NOMO-1 (cell line): ENCODE results near the gene PPP1R13B.

Experiments
- DNase-seq, 2 experiments: peaks; one replicate each; lab custom pipeline; 2025; ENCODE audit not compliant: unreplicated experiment in 2 of 2; lab: John Stamatoyannopoulos, UW

The PPP1R13B gene

DNA sequence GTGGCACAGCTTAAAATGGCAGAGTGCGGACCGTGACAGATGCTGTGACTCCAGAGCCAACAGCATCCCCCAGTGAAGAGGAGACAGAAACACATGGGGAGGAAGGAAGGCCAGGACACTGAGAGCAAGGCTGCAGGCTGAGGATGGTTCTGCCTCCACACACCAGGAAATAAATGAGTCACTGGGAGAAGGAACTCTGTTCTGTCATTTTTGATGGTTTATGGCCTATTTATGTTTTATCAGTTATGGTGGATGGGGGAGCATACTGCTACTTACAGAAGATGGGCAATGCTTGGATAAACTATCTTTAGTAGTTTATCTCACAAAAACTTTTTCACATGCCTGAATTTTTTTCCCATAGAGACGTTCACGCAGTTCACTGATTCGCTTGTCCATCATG is 97.9 kb downstream of the PPP1R13B start:
- DNase-seq: no peak

DNA sequence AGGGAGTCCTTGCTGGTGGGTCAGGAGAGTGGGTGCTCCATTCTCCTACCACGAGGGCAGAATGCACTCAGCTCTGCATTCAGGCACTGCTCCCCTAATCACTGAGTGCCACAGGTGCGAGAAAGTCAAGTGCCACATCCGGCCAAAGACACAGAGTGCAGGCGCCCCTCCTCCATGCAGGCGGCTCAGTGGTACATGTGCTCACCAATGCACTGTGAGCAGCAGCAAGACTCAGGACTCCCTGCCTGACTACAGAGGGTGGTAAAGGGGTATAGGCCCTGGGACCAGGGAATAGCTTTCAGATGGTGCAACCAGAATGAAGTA is 98.9 kb downstream of the PPP1R13B start:
- DNase-seq: no peak

DNA sequence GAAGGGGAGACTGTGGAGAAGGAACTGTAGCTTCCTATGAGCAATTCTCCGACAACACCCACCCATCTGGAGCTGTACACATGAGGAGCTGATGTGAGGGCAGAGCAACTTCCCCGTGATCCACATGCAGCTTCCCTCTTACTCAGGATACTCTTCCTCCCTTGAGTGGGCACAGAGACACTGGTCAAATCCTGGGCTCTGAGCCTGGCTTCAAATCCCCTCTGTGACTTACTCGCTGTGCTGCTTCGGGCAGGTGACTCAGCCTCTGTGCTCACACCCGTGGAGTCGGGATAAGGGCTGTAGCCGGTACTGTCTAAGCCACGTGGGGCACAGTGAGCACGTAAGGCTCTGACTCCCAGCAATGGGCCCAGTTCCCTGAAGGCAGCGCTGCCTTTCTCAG is 100.7 kb downstream of the PPP1R13B start:
- no peak for DNase-seq

DNA sequence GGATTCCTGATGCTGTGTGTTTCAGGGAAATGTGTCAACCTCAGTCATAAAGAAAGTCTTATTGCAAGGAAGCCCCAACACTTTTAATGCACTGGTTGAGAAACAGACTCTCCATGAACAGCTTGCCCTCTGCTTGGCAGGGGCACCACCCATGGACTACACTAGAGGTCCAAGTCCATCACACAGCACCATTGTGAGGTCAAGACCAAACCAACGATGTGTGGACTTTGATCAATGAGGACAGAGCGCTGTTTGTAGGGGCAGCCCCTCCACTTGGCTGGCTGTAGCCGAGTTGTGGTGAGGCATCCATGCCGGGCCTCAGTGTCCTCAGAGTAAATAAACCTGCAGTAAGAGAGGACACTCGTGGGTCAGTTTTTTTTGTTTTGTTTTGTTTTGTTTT is 102.0 kb downstream of the PPP1R13B start:
- no peak for DNase-seq

DNA sequence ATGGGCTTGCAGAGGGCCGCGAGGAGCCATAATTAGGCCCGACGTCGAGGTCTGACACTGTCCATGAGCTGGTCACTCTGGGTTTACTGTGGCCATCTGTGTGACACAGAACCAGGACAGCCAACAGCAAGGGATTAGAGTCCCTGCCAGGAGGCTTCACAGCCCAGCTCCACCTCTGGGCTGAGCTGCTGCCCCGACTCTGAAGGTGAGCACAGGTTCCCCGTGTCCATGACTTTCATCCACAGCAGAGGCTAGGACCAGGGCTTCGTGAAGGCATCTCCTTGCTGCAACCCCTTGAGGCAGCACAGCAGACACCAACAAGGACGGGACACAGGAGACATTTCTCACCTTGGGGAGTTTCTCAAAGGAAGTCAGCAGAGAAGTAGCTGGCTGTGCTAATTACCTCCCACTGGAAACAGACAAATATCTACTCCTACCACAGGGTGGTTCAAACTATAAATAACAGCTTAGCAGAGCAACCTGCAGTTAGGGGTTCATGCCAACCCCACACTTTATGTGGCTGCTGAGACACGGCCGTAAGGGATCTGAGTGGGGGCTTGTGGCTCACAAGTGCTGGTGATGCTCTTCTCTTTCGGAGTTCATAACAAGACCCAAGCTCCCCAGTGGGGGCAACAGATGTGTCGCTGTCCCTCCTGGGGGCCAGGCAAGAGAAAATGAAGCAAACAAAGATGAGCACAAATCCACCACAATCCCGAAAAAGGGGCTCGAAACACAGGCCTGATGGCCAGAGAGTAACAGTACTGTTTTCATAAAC is 102.6 kb downstream of the PPP1R13B start:
- no peak for DNase-seq

DNA sequence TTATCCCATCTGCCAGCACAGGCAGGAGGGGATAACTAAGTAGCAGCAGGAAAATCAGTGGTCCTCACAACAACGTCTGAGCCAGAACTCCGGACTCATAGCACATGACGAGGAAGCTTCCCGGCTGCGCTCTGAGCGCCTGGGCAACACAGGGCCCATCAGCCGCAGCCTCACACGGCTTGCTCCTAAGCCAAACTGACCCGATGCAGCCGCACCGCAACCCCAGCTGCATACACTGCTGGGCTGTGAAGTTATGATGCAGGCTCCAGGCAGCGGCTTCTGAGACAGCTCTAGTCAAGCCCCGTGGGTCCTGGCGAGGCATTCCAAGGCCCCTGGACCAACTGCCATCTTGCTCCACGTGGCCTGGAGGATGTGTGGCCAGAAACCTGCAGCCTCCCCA is 103.7 kb downstream of the PPP1R13B start:
- DNase-seq: no peak

DNA sequence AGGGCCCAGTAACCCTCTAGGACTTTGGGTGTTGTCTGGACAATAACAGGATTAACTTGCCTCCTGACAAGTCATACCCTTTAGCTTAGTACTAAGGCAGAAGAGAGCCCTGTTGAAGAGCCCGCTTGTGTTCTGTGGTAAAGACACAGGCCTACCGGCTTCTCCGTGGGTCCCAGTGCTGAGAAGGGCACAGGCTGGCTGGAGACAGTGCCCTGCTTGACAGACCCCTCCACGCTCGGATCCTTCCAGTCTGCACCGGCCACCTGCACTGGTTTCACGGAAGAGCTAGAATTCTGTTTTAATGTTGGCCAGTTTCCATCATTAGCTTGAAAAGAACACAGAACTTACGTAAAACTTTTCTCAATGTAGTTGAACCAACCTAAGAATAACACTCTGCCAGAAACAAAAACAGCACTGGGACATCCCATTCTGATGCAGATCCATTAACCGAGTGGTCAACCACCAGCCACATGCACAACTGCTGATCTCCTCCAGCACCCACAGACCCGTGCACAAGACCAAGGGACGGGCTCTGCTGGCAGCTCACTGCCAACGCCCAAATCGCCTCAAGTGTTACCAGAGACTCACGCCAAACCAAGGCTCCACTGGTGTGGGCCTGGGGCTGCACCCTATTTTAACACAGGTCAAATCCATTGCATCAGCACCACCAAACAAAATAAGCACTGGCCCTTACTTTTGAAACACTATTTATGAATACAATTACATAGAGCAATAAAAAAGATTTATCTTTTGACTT is 104.7 kb downstream of the PPP1R13B start:
- no peak for DNase-seq

DNA sequence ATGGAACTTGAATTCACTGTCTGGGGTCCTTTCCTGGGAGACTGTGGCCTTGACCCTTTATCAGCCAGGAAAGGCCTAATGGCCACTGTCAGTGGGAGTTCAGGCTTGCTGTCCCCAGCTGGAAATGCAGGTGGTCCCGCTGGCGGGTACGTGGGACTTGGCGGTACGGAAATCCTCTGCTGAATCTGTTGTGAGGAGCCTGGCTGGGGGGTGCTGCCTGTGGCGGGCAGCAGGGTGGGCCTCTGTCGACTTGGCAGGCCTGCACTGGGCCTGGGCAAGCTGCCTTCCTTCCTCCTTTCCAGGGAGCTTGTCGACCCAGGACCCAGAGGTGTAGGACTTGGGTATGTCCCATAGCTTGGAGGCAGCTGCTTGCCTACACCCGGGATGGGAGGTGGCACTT is 105.5 kb downstream of the PPP1R13B start:
- no peak for DNase-seq

DNA sequence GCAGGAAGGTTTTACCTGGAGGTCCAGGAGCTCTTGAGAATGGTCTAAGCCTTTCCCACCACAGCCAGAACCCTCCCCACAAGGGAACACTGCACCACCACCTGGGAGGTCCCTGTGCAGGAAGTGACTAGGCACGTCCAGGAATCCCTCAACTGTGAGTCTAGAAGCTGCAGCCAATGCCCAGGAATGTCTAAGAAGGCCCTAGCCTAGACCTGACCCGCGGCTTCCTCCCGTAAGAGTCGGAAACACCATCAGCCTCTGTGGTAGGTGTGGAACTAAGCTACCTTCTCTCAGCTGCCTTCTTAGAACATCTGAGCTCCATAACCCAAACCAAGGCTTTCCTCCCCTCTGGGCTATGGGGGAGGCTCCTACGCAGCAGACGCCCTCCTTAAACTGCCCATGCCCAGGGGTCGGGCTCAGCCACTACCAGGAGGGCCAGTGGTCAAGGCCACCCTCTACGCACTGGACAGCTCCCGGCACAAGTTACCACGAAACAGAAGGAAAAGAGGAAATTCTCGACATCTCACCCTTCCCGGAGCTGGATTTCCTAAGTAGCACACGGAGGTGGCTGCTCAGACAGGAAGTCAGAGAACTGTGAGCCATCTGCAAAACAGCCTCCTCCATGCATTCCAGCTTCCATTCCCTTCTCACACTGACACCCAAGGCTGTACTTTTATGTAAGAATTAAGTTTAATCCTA is 106.2 kb downstream of the PPP1R13B start:
- no peak for DNase-seq

DNA sequence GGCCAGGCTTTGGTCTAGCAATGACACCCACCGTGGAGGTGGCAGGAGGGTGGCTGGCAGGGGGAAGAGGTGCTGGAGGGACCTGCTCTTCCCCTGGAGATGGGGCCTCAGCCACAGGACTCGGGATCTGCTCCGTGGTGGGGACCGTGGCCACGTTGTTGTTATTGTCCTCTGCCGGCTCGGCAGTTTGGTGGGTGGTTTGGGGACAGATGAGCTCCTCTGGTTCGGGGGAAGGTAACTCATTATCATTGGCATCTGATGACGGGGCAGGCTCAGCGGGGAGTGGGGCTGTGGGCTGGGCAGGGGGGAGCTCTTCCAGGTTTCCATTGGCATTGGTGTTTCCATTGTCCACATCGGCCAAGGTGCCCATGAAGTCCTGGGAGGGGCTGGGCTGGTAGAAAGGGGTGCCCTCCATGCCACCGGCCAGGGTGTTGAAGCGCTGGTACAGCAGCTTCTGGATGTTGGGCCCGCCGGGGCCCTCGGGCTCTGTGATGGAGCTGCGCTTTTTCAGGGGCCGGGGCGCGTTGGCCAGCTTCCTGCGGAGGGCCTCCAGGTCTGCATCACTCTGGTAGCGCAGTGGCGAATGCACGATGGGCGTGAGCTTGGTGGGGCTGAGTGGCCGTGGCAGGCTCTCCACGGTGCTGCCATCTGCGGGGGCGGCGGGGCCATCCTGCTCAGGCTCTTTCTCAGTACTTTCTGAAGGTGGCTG is 107.4 kb downstream of the PPP1R13B start:
- no peak for DNase-seq

DNA sequence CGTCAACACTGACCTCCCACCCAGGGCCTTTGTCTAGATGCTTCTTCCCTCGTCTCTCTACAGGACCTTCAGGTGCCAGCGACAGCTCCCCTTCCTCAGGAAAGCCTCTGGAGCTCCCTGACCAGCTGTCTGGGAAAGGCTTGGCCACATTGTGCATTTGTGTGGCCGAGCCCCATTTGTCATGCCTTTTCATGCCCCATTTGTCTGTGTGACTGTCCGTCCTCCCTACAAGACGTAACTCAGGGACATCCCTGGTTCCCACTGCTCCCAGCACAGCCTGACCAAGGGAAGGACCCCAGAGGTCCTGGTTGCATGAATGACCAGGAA is 107.9 kb downstream of the PPP1R13B start:
- no peak for DNase-seq

DNA sequence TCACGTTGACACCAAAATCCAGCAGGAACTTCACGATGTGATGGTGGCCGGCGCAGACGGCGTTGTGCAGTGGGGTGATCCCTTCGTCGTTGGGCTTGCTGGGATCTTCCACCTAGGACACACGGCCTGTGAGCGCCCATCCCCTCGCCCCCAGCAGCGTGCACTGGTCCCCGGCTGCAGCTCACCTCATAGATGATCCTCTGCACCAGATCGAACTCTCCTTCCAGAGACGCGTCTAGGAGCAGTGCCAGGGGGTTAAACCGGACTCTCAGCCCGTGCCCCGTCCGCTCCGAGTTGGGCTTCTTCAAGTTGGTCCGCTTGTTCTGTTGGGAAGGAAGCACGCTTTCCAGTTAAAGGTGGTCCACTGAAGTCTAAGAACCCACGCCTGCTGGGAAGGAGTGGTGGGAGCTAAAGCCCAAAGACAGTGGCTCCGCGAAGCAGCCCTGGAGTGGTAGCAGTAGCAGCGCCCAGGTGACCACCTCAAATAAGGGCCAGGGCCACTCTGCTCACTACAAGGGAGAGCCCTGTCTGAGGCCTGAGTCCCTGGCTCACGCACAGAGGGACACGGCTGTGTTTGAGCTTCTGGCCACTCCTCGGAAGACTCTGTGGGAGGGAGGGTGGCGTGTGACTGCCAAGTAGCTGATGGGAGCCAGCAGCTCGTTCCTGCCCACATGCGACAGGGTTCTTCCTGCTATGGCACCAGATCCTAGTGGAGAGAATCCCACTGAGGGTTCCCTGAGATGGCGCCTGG is 108.5 kb downstream of the PPP1R13B start:
- DNase-seq: no peak

DNA sequence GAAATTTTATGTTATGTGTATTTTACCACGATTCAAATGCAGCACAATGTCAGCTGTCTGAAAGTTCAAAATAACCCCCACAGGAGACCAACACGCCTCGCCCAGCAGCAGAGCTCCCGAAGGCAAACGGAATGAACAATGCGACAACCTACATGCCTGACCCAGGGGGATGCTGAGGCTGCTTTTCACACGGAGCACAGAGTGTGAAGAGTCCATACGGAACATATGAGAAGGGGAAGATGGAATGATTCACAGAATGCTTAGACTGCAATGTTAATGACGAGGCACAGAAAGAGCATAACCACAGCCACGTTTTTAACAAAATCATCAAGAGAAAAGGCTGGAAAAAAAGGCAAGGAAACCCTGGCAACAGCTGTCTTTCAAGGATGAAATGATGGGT is 109.2 kb downstream of the PPP1R13B start:
- no peak for DNase-seq

DNA sequence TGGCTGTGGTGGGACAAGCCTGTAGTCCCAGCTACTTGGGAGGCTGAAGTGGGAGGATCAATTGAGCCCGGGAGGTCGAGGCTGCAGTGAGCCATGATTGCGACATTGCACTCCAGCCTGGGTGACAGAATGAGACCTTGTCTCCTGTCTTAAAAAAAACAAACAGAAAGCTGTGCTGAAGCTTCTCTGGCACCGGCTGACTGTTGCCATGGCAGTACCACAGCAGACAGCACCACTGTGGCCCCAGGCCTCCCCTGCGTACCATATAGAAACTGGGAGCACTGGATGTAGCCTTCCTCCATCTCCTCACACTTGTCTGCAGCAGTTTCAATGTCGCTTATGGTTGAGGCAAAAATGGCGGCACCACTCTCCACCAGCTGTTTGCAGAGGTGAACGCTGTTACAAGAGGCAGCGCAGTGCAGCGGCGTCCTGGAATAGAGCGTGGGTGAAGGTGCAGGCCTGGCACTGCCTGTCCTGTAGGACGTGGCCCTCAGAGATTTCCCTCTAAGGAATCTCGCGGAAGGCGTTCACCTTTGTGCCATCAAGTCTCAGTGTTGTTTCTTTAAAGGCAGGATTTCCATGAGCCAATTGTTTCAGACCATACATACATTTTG is 109.8 kb downstream of the PPP1R13B start:
- no peak for DNase-seq

DNA sequence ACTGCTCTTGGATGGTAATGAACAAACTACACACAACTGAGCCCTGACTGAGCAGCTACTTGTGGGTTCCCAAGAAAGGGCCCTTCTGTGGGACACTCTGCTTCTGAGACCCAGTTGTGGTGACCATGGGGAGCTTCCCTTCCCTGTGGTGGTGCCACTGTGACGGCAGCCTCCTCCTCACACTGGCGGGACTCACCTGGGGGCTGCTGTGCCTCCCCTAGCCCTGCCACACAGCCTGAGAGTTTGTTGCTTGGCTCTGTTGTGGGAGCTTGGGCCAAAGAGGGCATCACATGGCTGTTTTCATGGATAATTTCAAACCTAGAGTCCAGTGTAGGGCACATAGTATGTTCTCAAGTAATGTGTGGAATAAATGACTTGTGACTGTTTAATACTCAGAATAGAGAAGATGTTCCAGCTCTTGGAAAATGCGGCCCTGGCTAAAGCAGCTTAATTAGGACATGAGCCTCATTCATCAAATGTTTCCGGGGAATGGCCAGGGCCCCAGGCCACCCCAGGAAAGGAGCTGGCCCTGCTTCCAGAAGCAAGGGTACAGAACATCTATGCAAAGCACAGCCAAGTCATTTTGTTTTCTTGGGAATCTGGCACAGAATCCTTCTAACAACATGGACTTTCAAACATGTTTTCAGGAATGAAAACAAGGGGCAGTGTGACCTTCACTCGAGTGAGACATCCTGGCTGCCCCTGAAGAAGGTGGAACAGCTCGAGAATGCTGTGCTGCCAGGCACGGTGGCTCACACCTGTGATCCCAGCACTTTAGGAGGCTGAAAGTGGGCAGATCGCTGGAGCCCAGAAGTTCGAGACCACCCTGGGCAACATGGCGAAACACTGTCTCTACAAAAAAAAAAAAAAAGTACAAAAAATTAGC is 110.6 kb downstream of the PPP1R13B start:
- DNase-seq: no peak

DNA sequence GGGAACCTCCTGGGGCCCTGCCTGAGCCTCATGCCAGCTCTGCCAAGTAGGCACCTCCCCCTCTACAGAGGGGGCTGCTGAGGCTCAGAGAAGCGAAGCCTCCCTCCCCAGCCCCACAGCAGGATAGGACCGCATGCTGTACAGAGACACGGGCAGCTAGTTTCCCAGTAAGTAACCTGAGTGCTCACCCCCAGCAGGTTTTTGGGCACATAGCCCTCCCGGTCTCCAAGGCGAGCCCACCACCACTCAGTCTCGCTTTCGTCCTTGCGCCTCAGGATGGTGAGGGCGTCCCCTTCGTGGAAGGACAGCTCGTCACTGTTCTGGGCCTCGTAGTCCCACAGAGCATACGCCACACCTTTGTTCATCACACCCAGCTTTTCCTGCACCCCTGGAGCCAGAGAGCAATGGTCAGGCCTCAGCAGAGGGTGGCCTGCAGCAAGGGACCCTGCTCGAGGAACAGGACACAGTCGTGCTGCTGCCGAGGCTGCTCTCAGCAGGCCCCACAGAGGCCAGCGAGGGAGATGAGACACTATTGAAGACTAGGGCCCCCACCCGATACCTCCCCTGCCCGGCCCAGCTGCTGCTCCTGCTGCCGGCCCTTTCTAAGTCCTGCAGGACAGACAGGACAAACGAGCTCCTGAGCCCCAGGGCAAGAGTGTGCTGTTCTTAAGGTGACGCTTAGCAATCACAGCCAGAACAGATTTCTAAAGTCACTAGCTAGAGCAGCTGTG is 111.4 kb downstream of the PPP1R13B start:
- no peak for DNase-seq

DNA sequence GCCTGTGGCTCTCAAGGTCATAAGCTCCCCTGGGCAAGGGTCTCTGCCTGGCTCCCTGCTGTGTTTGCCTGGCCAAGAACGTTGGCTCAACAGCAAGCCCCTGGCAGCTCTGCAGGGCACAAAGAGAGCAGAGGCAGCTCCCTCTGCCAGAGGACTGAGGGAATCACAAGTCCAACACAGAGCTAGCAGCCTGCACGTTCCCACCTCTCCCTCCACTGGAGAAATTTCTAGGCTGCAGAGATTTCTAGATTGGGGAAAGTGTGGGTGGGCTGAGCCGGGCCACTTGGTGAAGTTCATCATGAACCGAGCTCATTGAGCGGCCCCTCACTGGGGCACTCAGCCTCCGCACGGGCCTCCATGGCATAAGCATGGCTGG is 111.9 kb downstream of the PPP1R13B start:
- no peak for DNase-seq

DNA sequence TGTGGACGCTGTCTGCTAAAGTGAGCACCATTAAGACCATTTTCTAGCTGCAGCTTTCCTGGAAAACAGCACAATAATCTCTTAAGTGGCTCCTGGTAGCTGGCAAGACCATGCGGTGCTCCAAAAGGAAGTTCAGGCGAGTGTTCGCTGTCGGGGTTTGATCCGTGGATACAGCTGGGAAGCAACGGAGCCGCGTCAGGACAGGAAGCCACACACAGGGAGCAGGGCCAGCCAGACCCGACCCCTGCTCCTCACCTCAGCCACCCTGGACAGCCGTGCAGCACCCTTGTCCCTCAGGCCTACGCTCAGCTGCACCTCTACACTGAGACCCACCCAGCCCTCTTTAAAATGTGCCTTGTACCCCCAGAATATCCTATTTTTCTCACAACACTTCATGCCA is 112.4 kb downstream of the PPP1R13B start:
- no peak for DNase-seq
